Bone marrow (tissue), 2 donors: Measurements from ENCODE around the gene BACH1.
A peak's percentile ranks its signal among the peaks of the same experiment; 100 is the strongest.

Experiments
- DNase-seq, 2 donors: peaks; one replicate each; lab custom pipeline; 2025; lab: John Stamatoyannopoulos, UW

The BACH1 gene

GRCh38 chr21:29315131-29315749 is 16.5 kb downstream of the BACH1 start:
- DNase-seq: no peak

GRCh38 chr21:29316029-29316742 is 17.5 kb downstream of the BACH1 start:
- no peak for DNase-seq

GRCh38 chr21:29316806-29317205 is 18.1 kb downstream of the BACH1 start:
- no peak for DNase-seq

- DNase-seq: no peak
Measured at GRCh38 chr21:29318354-29318753, 19.6 kb downstream of the BACH1 start.

GRCh38 chr21:29320031-29320430 is 21.3 kb downstream of the BACH1 start:
- DNase-seq: no peak

- no peak for DNase-seq
Measured at GRCh38 chr21:29321217-29321616, 22.5 kb downstream of the BACH1 start.

GRCh38 chr21:29321932-29322928 is 23.5 kb downstream of the BACH1 start:
- no peak for DNase-seq

- no peak for DNase-seq
Measured at GRCh38 chr21:29323189-29323588, 24.5 kb downstream of the BACH1 start.

GRCh38 chr21:29326914-29327554 is 28.3 kb downstream of the BACH1 start:
- DNase-seq: no peak

- DNase-seq: no peak
Measured at GRCh38 chr21:29329406-29329805, 30.7 kb downstream of the BACH1 start.

GRCh38 chr21:29330797-29331196 is 32.1 kb downstream of the BACH1 start:
- no peak for DNase-seq

- DNase-seq: no peak
Measured at GRCh38 chr21:29332461-29333362, 34.0 kb downstream of the BACH1 start.

- DNase-seq: no peak
Measured at GRCh38 chr21:29333406-29333805, 34.7 kb downstream of the BACH1 start.

- DNase-seq: no peak
Measured at GRCh38 chr21:29334717-29335428, 36.2 kb downstream of the BACH1 start.

- DNase-seq: no peak
Measured at GRCh38 chr21:29335720-29336119, 37.0 kb downstream of the BACH1 start.

GRCh38 chr21:29338256-29338655 is 39.5 kb downstream of the BACH1 start:
- DNase-seq: no peak

- DNase-seq: no peak
Measured at GRCh38 chr21:29340228-29340627, 41.5 kb downstream of the BACH1 start.

GRCh38 chr21:29342363-29342957 is 43.7 kb downstream of the BACH1 start:
- DNase-seq: peak; percentile 7 to 34

GRCh38 chr21:29343519-29343918 is 44.8 kb downstream of the BACH1 start:
- no peak for DNase-seq

GRCh38 chr21:29346281-29346680 is 47.6 kb downstream of the BACH1 start:
- no peak for DNase-seq
